HL-60/S4 (cell line): ENCODE measurements around the gene ABCG8.

Source experiments
- in situ Hi-C: fragments of 300-500 bp; cut with MboI; formaldehyde crosslinking; loops from 2 replicates; pipeline ENCODE4 v1.14.3; 2022; ENCODE audit warnings: low sequenced_read_pairs

ABCG8 gene

DNA sequence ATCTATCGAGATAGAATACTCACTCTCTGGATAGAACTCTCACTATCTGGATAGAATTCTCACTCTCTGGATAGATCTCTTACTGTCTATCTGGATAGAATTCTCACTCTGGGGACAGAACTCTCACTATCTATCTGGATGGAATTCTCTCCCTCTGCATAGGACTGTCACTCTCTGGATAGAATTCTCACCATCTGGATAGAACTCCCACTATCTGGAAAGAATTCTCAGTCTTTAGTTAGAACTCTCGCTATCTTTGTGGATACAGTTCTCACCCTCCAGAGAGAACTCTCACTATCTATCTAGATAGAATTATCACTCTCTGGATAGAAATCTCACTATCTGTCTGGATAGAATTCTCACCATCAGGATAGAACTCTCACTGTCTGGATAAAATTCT, 16.5 kb downstream of the ABCG8 start:
- in situ Hi-C loops, result no loop called here

DNA sequence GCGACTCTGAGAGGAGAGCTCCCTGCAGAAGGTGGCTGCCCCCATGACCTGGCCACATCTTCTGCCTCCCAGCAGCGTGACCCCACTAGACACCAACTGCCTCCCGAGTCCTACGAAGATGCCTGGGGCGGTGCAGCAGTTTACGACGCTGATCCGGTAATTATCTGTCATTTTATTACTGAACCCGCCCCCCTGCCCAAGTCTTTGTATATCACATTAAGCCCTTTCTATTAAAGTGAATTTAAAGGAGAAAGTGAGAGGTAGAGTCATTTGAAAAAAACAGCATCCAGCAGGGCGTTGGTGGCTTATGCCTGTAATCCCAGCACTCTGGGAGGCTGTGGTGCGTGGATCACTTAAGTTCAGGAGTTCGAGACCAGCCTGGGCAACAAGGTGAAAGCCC, 33.4 kb downstream of the ABCG8 start:
- in situ Hi-C loops, result no loop called here

DNA sequence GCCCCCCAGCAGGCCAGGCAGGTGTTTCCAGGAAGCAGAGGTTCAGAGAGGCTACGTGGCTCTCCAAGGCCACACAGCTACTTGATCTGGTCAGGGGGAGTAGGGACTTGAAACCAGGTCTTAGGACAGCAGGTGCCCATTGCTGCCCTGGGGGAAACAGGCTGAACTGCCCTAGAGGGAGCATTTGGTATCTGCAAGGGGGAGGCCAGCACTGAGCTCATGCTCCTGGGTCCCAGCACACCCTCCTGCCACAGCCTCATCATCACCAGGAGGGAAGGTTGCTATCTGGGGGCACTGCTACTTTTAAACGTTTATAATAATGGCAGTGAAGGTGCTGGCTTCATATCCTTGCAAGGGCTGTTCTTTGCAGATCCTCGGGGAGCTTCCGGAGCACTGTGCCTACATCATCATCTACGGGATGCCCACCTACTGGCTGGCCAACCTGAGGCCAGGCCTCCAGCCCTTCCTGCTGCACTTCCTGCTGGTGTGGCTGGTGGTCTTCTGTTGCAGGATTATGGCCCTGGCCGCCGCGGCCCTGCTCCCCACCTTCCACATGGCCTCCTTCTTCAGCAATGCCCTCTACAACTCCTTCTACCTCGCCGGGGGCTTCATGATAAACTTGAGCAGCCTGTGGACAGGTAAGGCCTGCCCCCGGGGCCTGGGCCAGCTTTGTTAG, 36.1 kb downstream of the ABCG8 start:
- in situ Hi-C loops, result no loop called here

DNA sequence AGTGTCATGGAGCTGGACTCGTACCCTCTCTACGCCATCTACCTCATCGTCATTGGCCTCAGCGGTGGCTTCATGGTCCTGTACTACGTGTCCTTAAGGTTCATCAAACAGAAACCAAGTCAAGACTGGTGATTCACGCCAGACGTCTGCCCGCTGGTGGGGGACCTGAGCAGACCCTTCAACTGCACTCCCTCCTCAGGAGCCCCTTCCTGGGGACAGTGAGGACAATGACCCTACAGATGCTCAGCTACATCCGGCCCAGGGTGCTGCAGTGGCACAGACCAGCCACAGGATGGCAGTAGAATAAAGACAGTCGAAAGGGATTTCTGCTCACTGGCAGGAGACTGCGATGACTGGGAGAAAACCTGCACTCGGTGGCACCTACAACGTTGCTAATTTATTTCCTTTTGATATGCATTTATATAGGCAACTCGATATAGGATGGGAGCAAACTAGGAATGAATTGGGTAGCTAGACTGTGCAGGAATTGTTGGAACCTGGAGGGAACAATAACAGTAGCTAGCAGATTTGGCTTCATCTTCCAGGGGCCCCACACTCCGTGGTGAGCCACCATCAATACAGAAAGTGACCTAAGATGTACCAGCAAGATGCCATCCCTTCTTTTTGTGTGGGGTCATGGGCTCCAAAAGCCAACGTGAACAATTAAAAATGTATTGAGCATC, 39.2 kb downstream of the ABCG8 start:
- in situ Hi-C loops, result no loop called here

DNA sequence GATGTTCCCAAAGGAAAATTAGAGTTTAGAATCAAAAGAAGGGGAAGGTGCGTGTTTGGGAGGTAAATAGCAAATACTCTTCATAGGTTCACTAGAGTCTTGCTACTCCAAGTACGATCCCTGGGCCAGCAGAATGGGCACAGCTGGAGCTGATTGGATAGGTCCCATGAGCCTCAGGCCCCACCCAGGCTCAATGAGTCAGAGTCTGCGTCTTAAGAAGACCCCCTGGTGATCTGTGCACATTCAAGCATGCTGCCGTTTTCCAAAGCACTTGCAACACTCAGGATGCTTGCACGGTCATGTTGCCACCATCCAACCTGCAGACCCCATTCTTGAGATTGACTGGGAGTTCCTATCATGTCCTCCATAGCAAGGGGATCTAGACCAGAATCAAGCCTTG, 40.5 kb downstream of the ABCG8 start:
- in situ Hi-C loops, result no loop called here

GRCh38 chr2:43880471-43880870, 41.7 kb downstream of the ABCG8 start:
- in situ Hi-C loops, result no loop called here

- in situ Hi-C loops, result no loop called here
These were observed 42.2 kb downstream of the ABCG8 start for GRCh38 chr2:43880952-43881351.

DNA sequence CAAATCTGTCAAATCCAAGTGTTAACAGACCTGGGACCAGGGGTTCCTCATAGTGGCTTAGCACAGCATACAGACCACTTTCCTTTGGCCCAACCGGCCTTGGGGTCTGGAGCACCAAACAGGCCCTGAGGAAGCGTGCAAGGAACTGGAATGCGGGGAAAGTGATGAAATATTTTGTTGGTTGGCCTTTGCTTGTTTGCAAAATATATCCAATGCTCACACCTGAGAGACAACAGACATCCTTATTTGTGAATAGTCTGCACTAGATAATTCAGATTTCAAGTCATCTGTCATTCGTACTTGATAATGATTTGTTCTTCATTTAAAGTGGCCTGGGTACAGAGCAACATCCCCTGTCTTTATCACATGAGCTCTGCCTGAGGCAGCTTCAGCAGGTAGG, 43.5 kb downstream of the ABCG8 start:
- in situ Hi-C loops, result no loop called here

DNA sequence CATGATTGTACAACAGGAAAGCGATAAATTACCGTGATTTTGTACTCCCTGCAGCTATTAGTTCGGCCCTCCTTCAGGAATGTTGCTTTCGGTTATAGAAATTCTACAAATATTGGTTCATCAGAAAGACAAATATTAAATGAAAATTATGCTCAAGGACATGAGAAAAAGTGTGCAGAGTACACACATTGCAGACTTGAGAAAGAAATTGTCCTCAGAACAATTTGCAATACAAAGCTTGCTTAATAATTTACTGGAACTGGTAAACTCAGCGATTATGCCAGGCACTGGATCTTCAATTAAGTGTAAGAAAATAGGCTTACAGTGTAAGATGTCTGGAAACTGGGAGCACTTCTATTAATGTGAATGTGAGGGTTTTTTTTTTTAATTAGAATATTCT, 45.9 kb downstream of the ABCG8 start:
- in situ Hi-C loops, result no loop called here

- in situ Hi-C loops, result no loop called here
These were observed 46.4 kb downstream of the ABCG8 start for GRCh38 chr2:43885132-43885632.

DNA sequence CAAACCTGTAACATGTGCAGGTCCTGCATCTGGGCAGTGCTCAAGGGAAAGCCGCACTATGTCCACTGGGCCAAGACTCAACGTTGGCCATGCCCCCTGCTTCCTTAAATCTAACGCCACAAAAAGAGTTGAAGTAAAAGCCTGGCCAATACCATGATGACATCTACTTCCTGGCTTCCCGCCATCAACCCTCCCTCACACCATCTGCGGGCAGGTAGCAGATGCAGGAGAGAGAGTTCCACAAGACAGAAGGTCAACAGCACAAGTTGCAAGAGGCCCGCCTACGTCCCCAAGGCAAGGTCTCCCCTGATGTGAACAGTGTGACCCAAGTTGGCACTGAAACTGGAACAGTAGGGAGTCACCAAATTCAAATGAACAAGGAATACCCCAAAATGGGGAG, 48.4 kb downstream of the ABCG8 start:
- in situ Hi-C loops, result no loop called here

- in situ Hi-C loops, result no loop called here
These were observed 50.6 kb downstream of the ABCG8 start for GRCh38 chr2:43889416-43889815.

- in situ Hi-C loops, result no loop called here
These were observed 52.1 kb downstream of the ABCG8 start for GRCh38 chr2:43890855-43891254.

- in situ Hi-C loops, result no loop called here
These were observed 56.0 kb downstream of the ABCG8 start for GRCh38 chr2:43894743-43895142.

DNA sequence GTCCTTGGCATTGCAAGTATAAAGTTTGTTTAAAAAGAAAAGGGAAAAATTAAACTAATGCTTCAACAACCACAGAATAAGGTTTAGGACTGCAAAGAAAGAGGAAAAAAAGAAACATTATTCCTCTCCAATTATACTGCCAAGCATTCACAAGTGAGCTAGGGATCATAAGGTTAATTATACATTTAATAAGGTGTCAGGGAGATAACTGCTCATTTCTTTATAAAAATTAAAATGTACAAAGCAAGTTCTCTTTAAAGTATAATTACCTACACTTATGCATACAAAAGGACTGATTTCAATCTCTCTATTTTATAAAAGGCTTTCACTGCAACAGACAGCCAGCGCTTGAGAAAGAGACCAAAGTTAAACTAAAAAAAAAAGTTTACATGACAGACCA, 58.1 kb downstream of the ABCG8 start:
- in situ Hi-C loops, result no loop called here

DNA sequence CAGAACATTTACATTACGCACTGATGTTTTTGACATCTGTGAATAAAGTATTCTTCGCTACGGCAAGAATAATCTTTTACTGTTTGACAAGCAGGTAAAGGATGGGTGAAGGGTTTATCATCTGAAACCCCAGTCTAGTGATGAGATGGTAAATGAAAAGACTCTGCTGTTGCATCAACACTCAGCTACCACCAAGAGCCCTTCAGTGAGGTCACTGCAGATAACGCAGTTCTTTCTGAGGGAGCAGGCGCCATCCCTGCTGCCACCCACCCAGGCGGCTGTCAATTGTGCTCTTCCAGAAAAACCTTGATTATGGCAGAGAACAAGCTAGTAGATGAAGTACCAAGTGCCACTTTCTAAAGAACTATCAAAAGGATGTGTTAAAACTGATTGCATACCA, 58.7 kb downstream of the ABCG8 start:
- in situ Hi-C loops, result no loop called here

- in situ Hi-C loops, result no loop called here
These were observed 59.5 kb downstream of the ABCG8 start for GRCh38 chr2:43898134-43898837.

DNA sequence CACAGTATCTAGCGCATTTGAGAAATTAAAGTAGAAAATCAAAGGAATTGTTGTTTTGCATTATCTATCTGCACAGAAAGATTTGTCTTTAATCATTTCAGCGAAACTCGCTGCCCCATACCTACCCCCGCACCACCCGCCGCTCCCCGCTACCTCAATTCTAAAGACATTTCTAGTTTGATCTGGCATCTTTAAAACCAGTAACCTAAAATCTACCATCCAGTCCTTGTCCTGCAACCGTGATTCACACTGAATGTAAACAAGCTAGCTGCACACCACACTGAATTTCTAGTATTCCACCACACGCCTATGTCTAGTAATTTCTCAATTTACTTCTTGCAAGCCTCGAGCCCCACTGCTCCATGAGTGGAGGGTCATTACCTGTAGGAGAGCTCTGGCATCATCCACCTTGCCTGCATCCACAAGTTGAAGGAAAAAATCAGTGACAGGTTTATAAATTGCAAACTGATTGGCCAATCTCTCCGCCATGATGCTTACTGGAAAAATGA, 60.1 kb downstream of the ABCG8 start:
- in situ Hi-C loops, result no loop called here

- in situ Hi-C loops, result no loop called here
These were observed 60.8 kb downstream of the ABCG8 start for GRCh38 chr2:43899589-43899988.

DNA sequence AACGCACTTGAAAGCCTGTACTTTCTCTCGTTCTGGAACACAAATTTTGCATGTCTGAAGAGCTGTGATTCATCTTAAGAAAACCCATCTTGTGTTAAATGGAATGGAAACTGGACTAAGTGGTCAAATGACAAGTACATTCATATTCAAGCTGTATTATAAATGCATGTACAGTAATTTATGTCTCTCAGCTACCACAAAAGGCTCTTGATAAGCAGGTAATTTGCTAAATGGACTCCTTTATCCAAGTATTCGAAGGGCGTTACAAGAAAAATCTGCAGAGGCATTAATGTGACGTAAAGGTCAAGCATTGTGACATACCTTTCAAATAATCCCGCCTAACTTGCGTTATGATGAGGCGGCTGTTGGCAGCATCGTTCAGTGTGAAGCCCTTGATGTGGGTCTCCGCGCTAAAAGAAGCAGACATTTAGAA, 66.6 kb downstream of the ABCG8 start:
- in situ Hi-C loops, result no loop called here

GRCh38 chr2:43905871-43906270, 67.1 kb downstream of the ABCG8 start:
- in situ Hi-C loops, result no loop called here
